ENCODE measurements around the gene ATXN1. TPM values are rescaled to one million over a fixed set of nuclear protein-coding genes. Genes with fewer than 3 reads are reported as not detected.

ATXN1 gene
- total RNA-seq, 1 experiment from 2014 or later = 8.1 TPM

DNA sequence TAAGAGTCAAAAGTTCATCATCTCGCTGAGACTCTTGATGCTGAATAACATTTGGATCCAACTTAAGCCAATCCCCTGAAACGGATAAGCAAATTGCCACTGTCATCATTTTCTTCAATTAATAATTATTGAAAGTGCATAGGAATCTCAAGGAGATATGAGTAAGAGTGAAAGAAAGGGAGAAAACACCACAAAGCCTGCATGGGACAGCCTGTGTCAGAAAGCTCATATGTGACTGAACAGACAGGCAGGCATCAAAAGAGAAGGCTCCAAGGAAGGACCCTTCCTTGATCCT is 13.3 kb downstream of the ATXN1 start (continued):
- no peak for TF ChIP-seq EMX1 (CRISPR knock-in tag; IDR thresholded peaks at IDR 0.05)
- TF ChIP-seq, protein P1, sequence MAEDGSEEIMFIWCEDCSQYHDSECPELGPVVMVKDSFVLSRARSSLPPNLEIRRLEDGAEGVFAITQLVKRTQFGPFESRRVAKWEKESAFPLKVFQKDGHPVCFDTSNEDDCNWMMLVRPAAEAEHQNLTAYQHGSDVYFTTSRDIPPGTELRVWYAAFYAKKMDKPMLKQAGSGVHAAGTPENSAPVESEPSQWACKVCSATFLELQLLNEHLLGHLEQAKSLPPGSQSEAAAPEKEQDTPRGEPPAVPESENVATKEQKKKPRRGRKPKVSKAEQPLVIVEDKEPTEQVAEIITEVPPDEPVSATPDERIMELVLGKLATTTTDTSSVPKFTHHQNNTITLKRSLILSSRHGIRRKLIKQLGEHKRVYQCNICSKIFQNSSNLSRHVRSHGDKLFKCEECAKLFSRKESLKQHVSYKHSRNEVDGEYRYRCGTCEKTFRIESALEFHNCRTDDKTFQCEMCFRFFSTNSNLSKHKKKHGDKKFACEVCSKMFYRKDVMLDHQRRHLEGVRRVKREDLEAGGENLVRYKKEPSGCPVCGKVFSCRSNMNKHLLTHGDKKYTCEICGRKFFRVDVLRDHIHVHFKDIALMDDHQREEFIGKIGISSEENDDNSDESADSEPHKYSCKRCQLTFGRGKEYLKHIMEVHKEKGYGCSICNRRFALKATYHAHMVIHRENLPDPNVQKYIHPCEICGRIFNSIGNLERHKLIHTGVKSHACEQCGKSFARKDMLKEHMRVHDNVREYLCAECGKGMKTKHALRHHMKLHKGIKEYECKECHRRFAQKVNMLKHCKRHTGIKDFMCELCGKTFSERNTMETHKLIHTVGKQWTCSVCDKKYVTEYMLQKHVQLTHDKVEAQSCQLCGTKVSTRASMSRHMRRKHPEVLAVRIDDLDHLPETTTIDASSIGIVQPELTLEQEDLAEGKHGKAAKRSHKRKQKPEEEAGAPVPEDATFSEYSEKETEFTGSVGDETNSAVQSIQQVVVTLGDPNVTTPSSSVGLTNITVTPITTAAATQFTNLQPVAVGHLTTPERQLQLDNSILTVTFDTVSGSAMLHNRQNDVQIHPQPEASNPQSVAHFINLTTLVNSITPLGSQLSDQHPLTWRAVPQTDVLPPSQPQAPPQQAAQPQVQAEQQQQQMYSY (CRISPR knock-in tag; IDR thresholded peaks at IDR 0.05) = no peak
- TF ChIP-seq, protein P2, sequence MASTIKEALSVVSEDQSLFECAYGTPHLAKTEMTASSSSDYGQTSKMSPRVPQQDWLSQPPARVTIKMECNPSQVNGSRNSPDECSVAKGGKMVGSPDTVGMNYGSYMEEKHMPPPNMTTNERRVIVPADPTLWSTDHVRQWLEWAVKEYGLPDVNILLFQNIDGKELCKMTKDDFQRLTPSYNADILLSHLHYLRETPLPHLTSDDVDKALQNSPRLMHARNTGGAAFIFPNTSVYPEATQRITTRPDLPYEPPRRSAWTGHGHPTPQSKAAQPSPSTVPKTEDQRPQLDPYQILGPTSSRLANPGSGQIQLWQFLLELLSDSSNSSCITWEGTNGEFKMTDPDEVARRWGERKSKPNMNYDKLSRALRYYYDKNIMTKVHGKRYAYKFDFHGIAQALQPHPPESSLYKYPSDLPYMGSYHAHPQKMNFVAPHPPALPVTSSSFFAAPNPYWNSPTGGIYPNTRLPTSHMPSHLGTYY (CRISPR knock-in tag; IDR thresholded peaks at IDR 0.05) = no peak
- TF ChIP-seq SMAD3 (CRISPR knock-in tag; IDR thresholded peaks at IDR 0.05; ENCODE audit: borderline replicate concordance) = no peak
- TF ChIP-seq, protein P3, sequence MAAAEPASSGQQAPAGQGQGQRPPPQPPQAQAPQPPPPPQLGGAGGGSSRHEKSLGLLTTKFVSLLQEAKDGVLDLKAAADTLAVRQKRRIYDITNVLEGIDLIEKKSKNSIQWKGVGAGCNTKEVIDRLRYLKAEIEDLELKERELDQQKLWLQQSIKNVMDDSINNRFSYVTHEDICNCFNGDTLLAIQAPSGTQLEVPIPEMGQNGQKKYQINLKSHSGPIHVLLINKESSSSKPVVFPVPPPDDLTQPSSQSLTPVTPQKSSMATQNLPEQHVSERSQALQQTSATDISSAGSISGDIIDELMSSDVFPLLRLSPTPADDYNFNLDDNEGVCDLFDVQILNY (CRISPR knock-in tag; IDR thresholded peaks at IDR 0.05) = no peak
- TF ChIP-seq, protein P4, sequence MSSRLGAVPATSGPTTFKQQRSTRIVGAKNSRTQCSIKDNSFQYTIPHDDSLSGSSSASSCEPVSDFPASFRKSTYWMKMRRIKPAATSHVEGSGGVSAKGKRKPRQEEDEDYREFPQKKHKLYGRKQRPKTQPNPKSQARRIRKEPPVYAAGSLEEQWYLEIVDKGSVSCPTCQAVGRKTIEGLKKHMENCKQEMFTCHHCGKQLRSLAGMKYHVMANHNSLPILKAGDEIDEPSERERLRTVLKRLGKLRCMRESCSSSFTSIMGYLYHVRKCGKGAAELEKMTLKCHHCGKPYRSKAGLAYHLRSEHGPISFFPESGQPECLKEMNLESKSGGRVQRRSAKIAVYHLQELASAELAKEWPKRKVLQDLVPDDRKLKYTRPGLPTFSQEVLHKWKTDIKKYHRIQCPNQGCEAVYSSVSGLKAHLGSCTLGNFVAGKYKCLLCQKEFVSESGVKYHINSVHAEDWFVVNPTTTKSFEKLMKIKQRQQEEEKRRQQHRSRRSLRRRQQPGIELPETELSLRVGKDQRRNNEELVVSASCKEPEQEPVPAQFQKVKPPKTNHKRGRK (CRISPR knock-in tag; IDR thresholded peaks at IDR 0.05; ENCODE audit: borderline replicate concordance) = no peak

DNA sequence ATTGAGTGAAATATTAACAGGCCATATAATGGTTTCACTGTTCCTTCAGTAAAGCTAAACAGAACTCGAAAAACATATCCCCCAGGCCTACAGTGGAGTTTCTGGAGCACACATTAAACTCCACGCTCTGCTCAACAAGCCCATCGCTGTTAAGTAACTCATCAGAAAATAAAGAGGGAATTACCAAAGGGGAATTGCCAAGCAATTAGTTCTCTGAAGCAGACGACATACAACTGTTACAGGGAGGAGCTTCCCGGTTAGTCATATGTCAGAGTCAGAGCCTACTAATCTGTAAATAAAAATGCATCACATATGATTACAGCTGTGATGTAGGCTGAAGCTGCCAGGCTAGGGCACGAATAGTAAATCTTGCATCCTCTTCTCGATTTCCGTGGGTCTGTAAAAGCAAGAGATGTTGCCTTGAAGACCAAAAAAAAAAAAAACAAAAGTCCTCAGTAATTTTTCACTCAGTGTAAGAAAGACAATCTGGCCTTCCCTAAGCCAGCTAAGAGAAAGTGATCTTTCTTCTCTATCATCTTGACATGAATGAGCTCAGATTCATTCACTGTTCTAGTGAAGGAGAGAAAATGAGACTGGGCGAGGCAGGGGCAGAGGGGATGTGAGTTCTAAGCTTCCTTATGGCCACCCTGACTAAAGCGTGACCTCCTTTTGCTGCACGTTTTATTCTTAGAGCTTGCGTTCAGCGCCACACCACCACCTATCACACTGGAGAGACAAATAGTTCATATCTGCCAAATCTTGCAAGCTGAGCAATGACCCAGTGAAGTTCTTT is 13.8 kb downstream of the ATXN1 start:
- Mint-ChIP-seq H3K4me1 (peaks cover 32% of the 10 kb centered on the region), H3K9me3 (no peaks in the 10 kb centered on the region), H3K36me3 (no peaks in the 10 kb centered on the region), H3K27me3 (ENCODE audit: low read depth) (no peaks in the 10 kb centered on the region), H3K27ac (no peak overlapping the region; the same call in 1 of the 2 replicates), H3K4me3 (no peak overlapping the region)
- no peak for TF ChIP-seq NR2C2 (CRISPR knock-in tag; IDR thresholded peaks at IDR 0.05)
- TF ChIP-seq RORB (CRISPR knock-in tag; IDR thresholded peaks at IDR 0.05) = no peak
- ChIA-PET POLR2A (interaction anchor here (0.7 kb wide), 1 partner anchor 10 kb away, joined by 3 read pairs; no protein-coding TSS in a partner anchor), CTCF (interaction anchor here (1.0 to 1.3 kb wide), 3 partner anchors 236 to 416 kb away, joined by 3 to 4 read pairs (median 3); no protein-coding TSS in a partner anchor)
- no peak for DNase-seq (ENCODE audit: low spot score)
- ATAC-seq = no peak

DNA sequence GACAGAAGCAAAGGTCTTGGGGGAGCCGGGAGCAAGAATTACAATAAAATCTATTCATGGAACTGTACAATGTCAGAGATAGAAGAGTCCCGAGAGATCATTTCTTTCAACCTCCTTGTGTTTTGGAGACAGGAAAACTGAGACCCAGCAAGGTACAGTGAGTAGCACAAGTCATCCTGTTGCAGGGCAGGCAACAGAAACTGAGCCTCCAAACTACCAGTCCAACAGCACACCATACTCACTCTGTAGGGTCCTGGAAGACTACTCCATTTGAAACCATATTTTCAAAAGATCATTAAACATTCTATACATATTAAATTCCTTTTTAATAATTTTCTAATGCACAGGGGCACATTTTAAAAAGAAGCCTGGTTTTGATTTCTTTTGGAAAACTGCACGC is 14.4 kb downstream of the ATXN1 start:
- no peaks in the 10 kb centered on the region for H3K36me3 Mint-ChIP-seq
- H3K9me3 Mint-ChIP-seq = no peaks in the 10 kb centered on the region
- no peak overlapping the region for H3K27ac Mint-ChIP-seq
- POLR2A ChIA-PET = interaction anchor here (0.7 kb wide), 1 partner anchor 9 kb away, joined by 3 read pairs; no protein-coding TSS in a partner anchor
- DNase-seq (ENCODE audit: low spot score) = no peak
- no peak for ATAC-seq
- no peaks in the 10 kb centered on the region for H3K27me3 Mint-ChIP-seq (ENCODE audit: low read depth)
- CTCF ChIA-PET = interaction anchor here (1.3 kb wide), 1 partner anchor 415 kb away, joined by 3 read pairs; no protein-coding TSS in a partner anchor
- no peak for TF ChIP-seq SMAD3 (CRISPR knock-in tag; IDR thresholded peaks at IDR 0.05; ENCODE audit: borderline replicate concordance)
- no peak for TF ChIP-seq JAZF1 (CRISPR knock-in tag; IDR thresholded peaks at IDR 0.05)
- no peak for TF ChIP-seq ZMAT4 (CRISPR knock-in tag; IDR thresholded peaks at IDR 0.05)
- no peak for TF ChIP-seq ATF2 (CRISPR knock-in tag; IDR thresholded peaks at IDR 0.05; ENCODE audit: borderline replicate concordance, low read depth)
- TF ChIP-seq ZNF121 (CRISPR knock-in tag; IDR thresholded peaks at IDR 0.05) = no peak
- no peak for TF ChIP-seq FOXP4 (CRISPR knock-in tag; IDR thresholded peaks at IDR 0.05)
- no peak for TF ChIP-seq CTCF (IDR thresholded peaks at IDR 0.05)
- no peak for TF ChIP-seq ZNF423 (CRISPR knock-in tag; IDR thresholded peaks at IDR 0.05)
- peaks cover 30% of the 10 kb centered on the region for H3K4me1 Mint-ChIP-seq
- H3K4me3 Mint-ChIP-seq = no peak overlapping the region

All from WTC11 (cell line).